ENCODE results near the gene AKR1D1.

AKR1D1 gene

DNA sequence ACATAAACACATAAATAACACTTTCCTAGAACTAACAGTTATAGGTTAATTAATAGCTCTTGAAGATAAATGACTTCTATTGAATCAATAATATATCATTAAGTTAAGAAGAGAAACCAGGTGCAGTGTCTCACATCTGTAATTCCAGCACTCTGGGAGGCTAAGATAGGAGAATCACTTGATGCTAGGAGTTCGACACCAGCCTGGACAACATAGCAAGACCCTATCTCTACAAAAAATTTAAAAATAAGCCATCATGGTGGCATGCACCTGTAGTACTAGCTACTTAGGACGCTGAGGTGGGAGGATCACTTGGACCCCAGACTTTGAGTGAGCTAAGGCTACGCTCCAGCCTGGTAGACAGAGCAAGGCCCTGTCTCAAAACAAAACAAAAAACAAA is 38.8 kb downstream of the AKR1D1 start:
- H3K27me3 ChIP-seq = no peaks in the 10 kb centered on the region
- no peaks in the 10 kb centered on the region for H3K9me3 ChIP-seq
- no peak overlapping the region for H3K4me3 ChIP-seq (ENCODE audit: low read depth in 1 of 2, low read length in 1 of 2)
- H3K36me3 ChIP-seq = no peaks in the 10 kb centered on the region
- H3K27ac ChIP-seq = no peak overlapping the region
- H3K4me1 ChIP-seq (ENCODE audit: control insufficient read depth in 1 of 2, insufficient read depth in 1 of 2, low read depth in 1 of 2, low read length in 1 of 2) = no peaks in the 10 kb centered on the region
- TF ChIP-seq, protein P1, sequence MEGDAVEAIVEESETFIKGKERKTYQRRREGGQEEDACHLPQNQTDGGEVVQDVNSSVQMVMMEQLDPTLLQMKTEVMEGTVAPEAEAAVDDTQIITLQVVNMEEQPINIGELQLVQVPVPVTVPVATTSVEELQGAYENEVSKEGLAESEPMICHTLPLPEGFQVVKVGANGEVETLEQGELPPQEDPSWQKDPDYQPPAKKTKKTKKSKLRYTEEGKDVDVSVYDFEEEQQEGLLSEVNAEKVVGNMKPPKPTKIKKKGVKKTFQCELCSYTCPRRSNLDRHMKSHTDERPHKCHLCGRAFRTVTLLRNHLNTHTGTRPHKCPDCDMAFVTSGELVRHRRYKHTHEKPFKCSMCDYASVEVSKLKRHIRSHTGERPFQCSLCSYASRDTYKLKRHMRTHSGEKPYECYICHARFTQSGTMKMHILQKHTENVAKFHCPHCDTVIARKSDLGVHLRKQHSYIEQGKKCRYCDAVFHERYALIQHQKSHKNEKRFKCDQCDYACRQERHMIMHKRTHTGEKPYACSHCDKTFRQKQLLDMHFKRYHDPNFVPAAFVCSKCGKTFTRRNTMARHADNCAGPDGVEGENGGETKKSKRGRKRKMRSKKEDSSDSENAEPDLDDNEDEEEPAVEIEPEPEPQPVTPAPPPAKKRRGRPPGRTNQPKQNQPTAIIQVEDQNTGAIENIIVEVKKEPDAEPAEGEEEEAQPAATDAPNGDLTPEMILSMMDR (IDR thresholded peaks at IDR 0.05) = no peak

DNA sequence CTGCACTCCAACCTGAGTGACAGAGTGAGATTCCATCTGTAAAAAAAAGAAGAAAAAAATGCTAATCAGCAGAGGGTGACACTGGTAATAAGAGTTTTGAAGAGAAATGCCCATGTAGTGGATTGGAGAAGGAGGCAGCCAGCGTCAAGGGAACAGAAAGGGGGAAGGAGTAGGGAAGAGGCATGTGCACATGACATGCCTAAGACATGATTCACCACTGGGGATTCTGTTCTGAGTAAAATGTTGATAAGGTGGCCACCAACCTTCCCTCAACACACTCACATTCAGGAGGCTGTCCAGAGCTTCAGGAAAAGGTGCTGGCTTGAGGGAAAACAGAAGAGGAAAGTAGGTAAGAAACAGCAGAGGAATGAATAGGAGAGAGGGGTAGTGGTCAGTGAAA is 39.9 kb downstream of the AKR1D1 start:
- Histone ChIP-seq H3K4me3 (ENCODE audit: low read depth in 1 of 2, low read length in 1 of 2) (no peak overlapping the region), H3K27me3 (no peaks in the 10 kb centered on the region), H3K9me3 (no peaks in the 10 kb centered on the region), H3K36me3 (no peaks in the 10 kb centered on the region), H3K4me1 (ENCODE audit: control insufficient read depth in 1 of 2, insufficient read depth in 1 of 2, low read depth in 1 of 2, low read length in 1 of 2) (no peaks in the 10 kb centered on the region), H3K27ac (no peak overlapping the region)
- TF ChIP-seq, protein P1 (IDR thresholded peaks at IDR 0.05) = no peak

DNA sequence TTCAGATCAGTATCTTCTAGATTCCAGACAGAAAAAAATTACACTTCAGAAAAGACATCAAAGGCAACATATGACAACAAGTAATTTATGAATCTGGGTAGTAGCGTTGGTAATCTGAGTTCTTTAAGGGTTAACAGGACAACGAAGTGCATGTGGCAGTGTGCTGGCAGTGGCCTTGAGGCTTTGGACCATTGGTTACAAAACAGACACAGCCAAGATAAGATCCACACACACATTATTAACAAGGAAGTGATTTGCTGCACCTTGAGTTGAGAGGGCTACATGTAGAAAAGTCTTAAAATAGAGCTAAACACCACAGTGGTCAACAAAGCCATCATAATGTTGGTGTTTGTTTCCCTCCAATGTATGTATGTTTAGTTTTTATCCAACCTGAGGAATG is 40.6 kb downstream of the AKR1D1 start:
- Histone ChIP-seq H3K4me1 (ENCODE audit: control insufficient read depth in 1 of 2, insufficient read depth in 1 of 2, low read depth in 1 of 2, low read length in 1 of 2) (no peaks in the 10 kb centered on the region), H3K4me3 (ENCODE audit: low read depth in 1 of 2, low read length in 1 of 2) (no peak overlapping the region), H3K36me3 (no peaks in the 10 kb centered on the region), H3K27ac (no peak overlapping the region), H3K27me3 (no peaks in the 10 kb centered on the region), H3K9me3 (no peaks in the 10 kb centered on the region)
- TF ChIP-seq, protein P1 (IDR thresholded peaks at IDR 0.05) = no peak

DNA sequence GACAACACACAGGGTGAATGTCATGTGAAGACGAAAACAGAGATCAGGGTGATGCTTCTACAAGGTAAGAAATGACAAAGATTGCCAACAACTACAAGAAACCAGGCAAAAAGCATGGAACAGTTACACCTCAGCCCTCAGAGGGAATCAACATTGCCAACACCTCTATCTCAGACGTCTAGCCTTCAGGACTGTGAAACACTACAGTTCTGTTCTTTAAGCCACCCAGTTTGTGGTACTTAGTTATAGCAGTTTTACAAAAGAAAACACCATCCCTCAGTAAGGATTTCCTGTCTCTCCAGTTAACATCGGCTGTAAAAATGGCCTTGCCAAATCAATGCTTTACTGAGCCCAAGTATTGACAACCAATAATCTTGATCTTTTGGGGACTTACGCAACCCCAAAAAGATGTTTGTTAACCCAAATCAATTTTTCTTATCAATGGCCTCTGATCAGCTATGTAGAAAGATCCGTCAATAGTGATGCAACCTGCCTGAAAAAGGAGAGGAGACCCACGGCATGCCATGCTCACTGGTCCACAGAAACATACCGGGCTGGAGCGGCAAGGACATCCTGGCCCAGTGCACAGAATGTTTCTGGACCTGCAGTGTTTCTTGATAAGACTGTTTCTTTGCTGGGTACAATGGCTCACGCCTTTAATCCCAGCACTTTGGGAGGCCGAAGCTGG is 44.0 kb downstream of the AKR1D1 start:
- H3K9me3 ChIP-seq = no peaks in the 10 kb centered on the region
- no peaks in the 10 kb centered on the region for H3K4me1 ChIP-seq (ENCODE audit: control insufficient read depth in 1 of 2, insufficient read depth in 1 of 2, low read depth in 1 of 2, low read length in 1 of 2)
- no peak overlapping the region for H3K4me3 ChIP-seq (ENCODE audit: low read depth in 1 of 2, low read length in 1 of 2)
- no peaks in the 10 kb centered on the region for H3K27me3 ChIP-seq
- TF ChIP-seq, protein P1 (IDR thresholded peaks at IDR 0.05) = no peak
- no peak overlapping the region for H3K27ac ChIP-seq
- no peaks in the 10 kb centered on the region for H3K36me3 ChIP-seq

DNA sequence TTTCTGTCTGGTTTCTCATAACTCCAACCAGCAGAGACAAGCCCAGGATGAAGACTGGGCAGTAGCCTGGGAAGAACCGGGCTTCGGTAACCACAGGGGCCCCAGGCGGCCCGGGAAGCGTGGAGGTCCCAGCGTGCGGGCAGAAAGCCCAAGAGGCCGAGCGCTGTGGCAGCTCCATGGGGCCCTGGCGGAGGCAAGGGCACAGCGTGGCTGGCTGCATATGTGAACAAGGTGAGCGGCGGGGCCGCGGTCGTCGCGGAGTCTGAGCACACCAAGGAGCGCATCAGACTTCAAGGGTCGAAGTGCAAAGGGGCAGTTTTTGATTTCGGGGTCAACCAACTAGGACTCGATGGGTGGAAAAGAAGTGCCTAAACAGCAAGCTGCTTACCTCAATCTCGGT is 45.9 kb downstream of the AKR1D1 start:
- no peaks in the 10 kb centered on the region for H3K4me1 ChIP-seq (ENCODE audit: control insufficient read depth in 1 of 2, insufficient read depth in 1 of 2, low read depth in 1 of 2, low read length in 1 of 2)
- TF ChIP-seq, protein P1 (IDR thresholded peaks at IDR 0.05) = no peak
- no peaks in the 10 kb centered on the region for H3K27me3 ChIP-seq
- no peaks in the 10 kb centered on the region for H3K9me3 ChIP-seq
- no peak overlapping the region for H3K27ac ChIP-seq
- H3K4me3 ChIP-seq (ENCODE audit: low read depth in 1 of 2, low read length in 1 of 2) = no peak overlapping the region
- no peaks in the 10 kb centered on the region for H3K36me3 ChIP-seq

Data from neutrophil (primary cell).